Left colon (tissue), 2 donors: ENCODE measurements around the gene ZBTB7A. TPM values are rescaled to one million over a fixed set of nuclear protein-coding genes. Genes with fewer than 3 reads are reported as not detected.

Experiments
- ATAC-seq: fragments of 200-7000 bp; cut with Tn5 transposase; one replicate; pipeline ENCODE4 v1.9.1; 2020; ENCODE audit warnings: mild to moderate bottlenecking, moderate library complexity
- DNase-seq, 2 donors: peaks; one replicate each; pipeline ENCODE4 v3.0.0-alpha.2; 2020
- intact Hi-C, 2 donors: fragments of 100-400 bp; cut with DNase I in 1 of 2; cut with micrococcal nuclease in 1 of 2; formaldehyde crosslinking; loops; one replicate each; pipeline versions ENCODE4 v1.11.2 to v1.14.0; 2022; cut with DNase I, micrococcal nuclease
- total RNA-seq, 2 donors: library from RNA; stranded (reverse); fragmentation: NEBNext Ultra II Directional; extraction: Animal tissue kit (Norgen Biotek cat#: 25700); gene quantifications; one replicate each; pipeline ENCODE4 v1.2.1, GENCODE V29; 2021
- donor health status: DM: no; HTN: no; CAD: no.
- donor health status: DM: yes; HTN: yes; CAD: no.

The ZBTB7A gene
- total RNA-seq, 2 donors from 2014 or later, result 110 to 124 TPM

DNA sequence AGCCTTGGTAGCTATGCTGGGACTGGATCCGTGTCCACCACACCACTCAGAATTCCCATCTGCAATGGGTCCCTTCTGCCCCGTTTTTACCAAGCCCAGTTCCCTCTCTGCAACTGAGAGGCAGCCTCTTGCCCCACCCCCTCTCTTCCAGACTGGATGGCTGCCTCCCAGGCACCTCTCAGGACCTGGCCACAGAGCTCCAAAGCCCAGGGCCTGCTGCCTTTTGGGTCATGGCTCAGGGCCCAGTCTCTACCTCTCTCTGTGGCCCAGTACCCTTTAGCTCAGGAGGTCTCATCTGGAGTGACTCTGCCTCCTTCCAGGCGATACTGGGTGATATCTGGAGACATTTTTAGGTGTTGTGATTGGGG lies 10.3 kb upstream of the ZBTB7A start:
- intact Hi-C loops, result no loop called here
- ATAC-seq (no peak), DNase-seq (peak in 1 of 2 donors; percentile 22)

- intact Hi-C loops, result no loop called here
- ATAC-seq (no peak), DNase-seq (peak in 1 of 2 donors; percentile 6)
Observed at GRCh38 chr19:4075373-4075772, 8.7 kb upstream of the ZBTB7A start.

GRCh38 chr19:4071610-4072009 lies 4.9 kb upstream of the ZBTB7A start:
- intact Hi-C loops, result no loop called here
- no peak for DNase-seq
- no peak for ATAC-seq

DNA sequence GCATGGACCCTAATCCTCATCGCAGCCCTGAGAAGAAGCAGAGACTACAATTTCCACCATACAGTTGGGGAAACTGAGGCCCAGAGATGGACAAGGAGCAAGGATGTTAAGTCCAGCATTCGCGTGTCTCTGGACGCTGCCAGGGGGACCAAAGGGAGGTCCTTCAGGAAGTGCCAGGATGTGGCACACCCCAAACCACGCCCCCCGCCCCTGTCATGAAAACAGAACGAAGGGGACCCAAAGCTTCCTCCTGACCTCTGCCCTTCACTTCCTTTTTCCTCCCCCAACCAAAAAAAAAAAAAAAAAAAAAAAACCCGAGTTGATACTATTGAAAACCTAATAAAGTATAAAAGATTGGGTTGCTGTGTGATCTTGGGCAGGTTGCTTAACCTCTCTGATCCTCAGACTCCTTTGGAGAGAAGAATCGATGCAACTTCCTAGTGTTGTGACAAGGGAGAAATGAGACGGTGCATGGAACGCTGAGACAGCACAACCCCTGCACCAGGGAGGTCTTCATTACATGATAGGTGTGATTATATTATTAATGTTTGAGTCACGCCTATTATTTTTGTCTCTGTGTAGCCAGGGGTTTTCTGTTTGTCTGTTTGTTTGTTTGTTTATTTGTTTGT lies 2.7 kb upstream of the ZBTB7A start:
- ATAC-seq (no peak), DNase-seq (peak; percentile 66 to 73)
- intact Hi-C loops, result no loop called here

- ATAC-seq (peak; percentile 15), DNase-seq (peak; percentile 70 to 78)
- intact Hi-C loops, result no loop called here
Observed at GRCh38 chr19:4068047-4068966, 1.6 kb upstream of the ZBTB7A start.

- DNase-seq (peak; percentile 50 to 54), ATAC-seq (peak; percentile 1)
- intact Hi-C loops, result no loop called here
Observed at GRCh38 chr19:4067396-4068046, 822 bp upstream of the ZBTB7A start.

DNA sequence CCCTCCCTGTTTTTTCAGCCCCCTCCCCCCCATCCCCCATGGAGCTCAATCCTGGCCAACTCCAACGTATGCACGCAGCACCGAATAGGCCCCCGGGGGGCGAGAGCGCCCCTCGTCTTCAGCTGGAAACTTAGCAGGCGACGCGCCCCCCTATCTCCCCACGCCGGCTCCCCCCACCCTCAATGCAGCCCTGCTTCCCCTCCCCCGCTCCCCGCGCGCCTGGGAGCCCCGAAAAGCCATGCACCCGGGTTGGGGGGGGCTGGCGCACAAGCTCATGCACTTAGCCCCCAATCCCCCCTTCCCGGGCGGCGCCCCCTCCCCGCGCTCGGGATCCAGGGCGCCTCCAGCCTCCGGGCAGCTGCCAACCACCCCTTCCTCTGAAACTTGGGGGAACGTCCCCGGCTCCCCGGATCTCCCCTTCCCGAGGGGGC lies 508 bp downstream of the ZBTB7A start:
- DNase-seq, result peak; percentile 72 to 77
- no peak for ATAC-seq
- intact Hi-C loops, result no loop called here

DNA sequence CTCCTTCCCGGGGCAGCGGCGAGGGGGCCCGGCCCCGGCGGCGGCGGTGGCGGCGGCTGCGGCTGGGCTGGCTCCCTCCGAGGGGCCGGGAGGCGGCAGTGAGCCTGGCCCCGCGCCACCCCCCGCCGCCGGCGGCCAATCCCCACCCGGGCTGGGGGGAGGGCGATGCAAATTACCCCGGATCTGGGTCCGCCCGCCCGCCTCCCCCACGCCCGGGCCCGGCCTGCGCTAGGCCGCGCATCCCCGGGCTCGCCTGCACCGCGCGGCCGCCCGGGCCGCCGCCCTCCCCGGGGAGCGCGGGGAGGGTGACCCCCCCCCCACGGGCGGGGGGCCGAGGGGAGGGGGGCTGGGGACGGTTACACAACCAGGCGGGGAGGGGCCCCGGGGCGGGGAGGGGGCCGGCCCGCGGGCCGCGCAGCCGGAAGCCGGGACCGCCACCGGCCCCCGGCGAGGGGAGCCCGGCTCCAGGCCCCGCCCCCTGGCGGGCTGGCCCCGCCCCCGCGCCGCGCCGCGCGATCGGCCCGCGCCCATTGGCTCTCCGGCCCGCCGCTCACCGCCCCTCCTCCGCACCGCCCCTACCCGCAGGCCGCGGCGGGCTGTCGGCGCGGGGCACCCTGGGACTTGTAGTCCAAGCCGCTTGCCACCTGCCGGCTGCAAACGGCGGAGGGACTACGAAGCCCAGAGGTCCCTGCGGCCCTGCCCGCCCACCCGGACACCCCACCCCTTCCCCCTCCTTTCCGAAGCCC lies 1.1 kb downstream of the ZBTB7A start:
- DNase-seq (peak; percentile 96 to 97), ATAC-seq (peak; percentile 45)
- intact Hi-C loops, result no loop called here

GRCh38 chr19:4064496-4065260 lies 2.0 kb downstream of the ZBTB7A start:
- ATAC-seq, result peak; percentile 2
- intact Hi-C loops, result no loop called here
- peak in 1 of 2 donors; percentile 74 for DNase-seq

GRCh38 chr19:4064149-4064495 lies 2.6 kb downstream of the ZBTB7A start:
- intact Hi-C loops, result no loop called here
- DNase-seq (no peak), ATAC-seq (no peak)

GRCh38 chr19:4063369-4064148 lies 3.1 kb downstream of the ZBTB7A start:
- peak in 1 of 2 donors; percentile 65 for DNase-seq
- ATAC-seq, result no peak
- intact Hi-C loops, result no loop called here

DNA sequence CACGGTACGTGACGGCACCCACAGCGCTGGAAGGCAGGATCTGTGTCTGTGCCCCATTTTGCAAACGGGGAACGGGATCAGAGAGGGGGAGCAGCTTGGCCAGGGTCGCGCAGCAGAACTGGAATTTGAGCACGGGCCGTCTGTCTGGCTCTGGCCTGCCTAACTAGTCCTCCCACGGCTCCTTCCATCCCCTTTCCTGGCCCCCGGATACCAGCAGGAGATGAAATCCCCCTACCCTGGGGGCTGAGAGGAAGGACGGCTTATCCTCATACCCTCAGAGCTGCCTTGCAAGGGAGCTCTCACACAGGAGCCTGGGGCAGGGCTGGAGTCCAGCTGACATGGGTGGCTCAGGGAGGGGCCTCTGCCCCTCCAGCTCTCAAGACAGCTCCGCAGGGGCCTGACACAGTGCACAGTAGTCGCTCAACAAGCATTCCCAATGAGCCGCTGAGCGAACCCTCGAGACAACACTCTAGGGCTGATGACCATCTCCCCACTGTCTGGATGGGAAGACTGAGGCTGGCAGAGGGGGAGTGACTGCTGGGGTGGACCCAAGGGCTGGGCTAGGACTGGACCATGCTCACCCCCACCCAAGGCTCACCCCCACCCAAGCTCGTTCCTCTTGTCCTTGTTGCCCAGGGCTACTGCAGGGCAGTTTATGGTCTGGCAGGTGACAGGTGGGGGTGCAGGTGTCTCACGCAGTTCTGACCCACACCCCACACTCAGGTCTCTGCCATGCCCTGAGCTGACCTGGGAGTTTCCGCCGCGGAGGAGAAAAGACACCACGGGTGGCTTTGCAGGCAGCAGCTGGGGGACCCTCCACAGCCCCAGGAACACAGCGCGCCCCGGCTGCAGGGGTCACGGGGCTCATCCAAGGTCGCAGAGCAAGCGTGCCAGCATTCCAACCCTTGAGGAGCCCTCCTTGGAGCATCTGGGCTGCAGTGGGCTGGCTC lies 4.0 kb downstream of the ZBTB7A start:
- DNase-seq (peak; percentile 56 to 71), ATAC-seq (no peak)
- intact Hi-C loops, result no loop called here

DNA sequence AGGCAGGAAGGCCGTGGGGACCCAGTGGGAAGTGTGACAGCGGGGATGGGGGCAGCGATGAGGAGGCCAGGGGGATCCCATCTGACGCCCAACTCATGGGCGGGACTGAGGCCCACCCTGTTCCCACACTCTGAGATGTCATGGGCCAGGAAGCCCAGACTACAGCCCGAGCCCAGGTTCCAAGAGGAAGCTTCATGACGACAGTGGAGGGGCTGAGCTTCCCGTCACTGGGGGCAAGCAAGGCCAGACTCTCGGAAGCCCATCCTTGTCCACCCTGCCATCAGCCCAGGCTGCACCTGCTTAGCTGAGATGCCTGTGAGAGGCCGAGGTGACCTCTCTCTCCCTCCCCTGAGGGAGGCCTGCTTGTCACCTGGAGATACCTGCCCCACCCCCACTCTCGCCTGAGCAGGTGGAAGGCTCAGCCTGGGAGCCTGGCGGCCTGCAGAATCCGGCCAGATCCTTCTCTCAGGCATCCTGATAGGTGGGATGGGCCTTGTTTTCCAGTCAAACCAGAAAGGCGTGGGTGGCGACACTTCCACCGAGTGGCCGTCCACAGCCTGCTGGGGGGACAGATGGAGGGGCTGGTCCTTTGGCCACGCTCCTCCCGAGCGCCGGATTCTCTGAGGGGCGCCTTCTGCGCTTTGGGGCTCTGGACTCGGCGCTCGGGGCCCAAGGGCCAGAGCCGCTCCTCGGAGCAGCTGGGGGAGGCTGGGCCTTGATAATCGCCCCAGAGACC lies 4.8 kb downstream of the ZBTB7A start:
- peak; percentile 20 for ATAC-seq
- DNase-seq, result peak; percentile 91
- intact Hi-C loops, result no loop called here

GRCh38 chr19:4061178-4061682 lies 5.5 kb downstream of the ZBTB7A start:
- intact Hi-C loops, result no loop called here
- ATAC-seq (peak; percentile 47), DNase-seq (peak; percentile 95 to 96)

- ATAC-seq (peak; percentile 24), DNase-seq (peak; percentile 67 to 68)
- intact Hi-C loops, result no loop called here
Observed at GRCh38 chr19:4060621-4061177, 6.0 kb downstream of the ZBTB7A start.
